Right renal cortex interstitium (tissue), 3 donors: ENCODE results near the gene PRIM1. TPM values are rescaled to one million over a fixed set of nuclear protein-coding genes. Genes with fewer than 3 reads are reported as not detected.
A peak's percentile ranks its signal among the peaks of the same experiment; 100 is the strongest.
"Not testable (repeated sequence)": the region's sequence is repeated elsewhere in the genome, so short reads cannot be mapped to it uniquely, and the experiment has no call there.

Experiments used
- DNase-seq, 3 donors: peaks; one replicate each; pipeline ENCODE4 v3.0.0-alpha.2; 2013; ENCODE audit warnings: low read depth in 3 of 3, low spot score in 2 of 3
- polyA plus RNA-seq, 3 donors: library from polyadenylated mRNA; unstranded; fragments of 120-200 nt; gene quantifications; one replicate each; pipeline ENCODE4 v1.2.1, GENCODE V29; 2013; ENCODE audit not compliant: insufficient read length in 3 of 3

PRIM1 gene
- polyA plus RNA-seq, 3 donors: 17.6 to 23.6 (median 21.6) TPM

GRCh38 chr12:56763753-56764657 lies 11.9 kb upstream of the PRIM1 start:
- no peak for DNase-seq

- DNase-seq: no peak
Measured at GRCh38 chr12:56761812-56762211, 9.7 kb upstream of the PRIM1 start.

GRCh38 chr12:56760460-56760859 lies 8.3 kb upstream of the PRIM1 start:
- no peak for DNase-seq

GRCh38 chr12:56759263-56759908 lies 7.3 kb upstream of the PRIM1 start:
- no peak for DNase-seq

- no peak for DNase-seq
Measured at GRCh38 chr12:56758728-56759262, 6.7 kb upstream of the PRIM1 start.

- DNase-seq: not testable (repeated sequence)
Measured at GRCh38 chr12:56757971-56758370, 5.8 kb upstream of the PRIM1 start.

- no peak for DNase-seq
Measured at GRCh38 chr12:56753566-56753965, 1.4 kb upstream of the PRIM1 start.

GRCh38 chr12:56750596-56750995 lies 1.5 kb downstream of the PRIM1 start:
- DNase-seq: not testable (repeated sequence)

- DNase-seq: no peak
Measured at GRCh38 chr12:56749853-56750252, 2.3 kb downstream of the PRIM1 start.

- no peak for DNase-seq
Measured at GRCh38 chr12:56749359-56749758, 2.8 kb downstream of the PRIM1 start.

- DNase-seq: no peak
Measured at GRCh38 chr12:56728139-56728861, 23.8 kb downstream of the PRIM1 start.

- not testable (repeated sequence) for DNase-seq
Measured at GRCh38 chr12:56726196-56726675, 25.9 kb downstream of the PRIM1 start.

GRCh38 chr12:56725723-56726102 lies 26.4 kb downstream of the PRIM1 start:
- no peak for DNase-seq

- peak; percentile 88 to 93 (median 91) for DNase-seq
Measured at GRCh38 chr12:56724972-56725722, 27.0 kb downstream of the PRIM1 start, which contains the start of gene NACA. Gene NACA, minus strand, starts transcription at chr12:56725299. Its CDS starts 778 bp downstream, at chr12:56724521.

GRCh38 chr12:56724701-56724971 lies 27.5 kb downstream of the PRIM1 start:
- DNase-seq: peak in 2 of 3 donors; percentile 27 to 39

- DNase-seq: no peak
Measured at GRCh38 chr12:56723889-56724700, 28.0 kb downstream of the PRIM1 start.

- no peak for DNase-seq
Measured at GRCh38 chr12:56723352-56723751, 28.8 kb downstream of the PRIM1 start.

GRCh38 chr12:56722832-56723231 lies 29.3 kb downstream of the PRIM1 start:
- DNase-seq: no peak

GRCh38 chr12:56721721-56722120 lies 30.4 kb downstream of the PRIM1 start:
- no peak for DNase-seq
